Measurements from ENCODE around the gene CCDC24. TPM values are rescaled to one million over a fixed set of nuclear protein-coding genes. Genes with fewer than 3 reads are reported as not detected.

Gene CCDC24
- total and polyA plus RNA-seq, 3 donors from 2014 or later = 28.8 to 64.9 (median 31.3) TPM

DNA sequence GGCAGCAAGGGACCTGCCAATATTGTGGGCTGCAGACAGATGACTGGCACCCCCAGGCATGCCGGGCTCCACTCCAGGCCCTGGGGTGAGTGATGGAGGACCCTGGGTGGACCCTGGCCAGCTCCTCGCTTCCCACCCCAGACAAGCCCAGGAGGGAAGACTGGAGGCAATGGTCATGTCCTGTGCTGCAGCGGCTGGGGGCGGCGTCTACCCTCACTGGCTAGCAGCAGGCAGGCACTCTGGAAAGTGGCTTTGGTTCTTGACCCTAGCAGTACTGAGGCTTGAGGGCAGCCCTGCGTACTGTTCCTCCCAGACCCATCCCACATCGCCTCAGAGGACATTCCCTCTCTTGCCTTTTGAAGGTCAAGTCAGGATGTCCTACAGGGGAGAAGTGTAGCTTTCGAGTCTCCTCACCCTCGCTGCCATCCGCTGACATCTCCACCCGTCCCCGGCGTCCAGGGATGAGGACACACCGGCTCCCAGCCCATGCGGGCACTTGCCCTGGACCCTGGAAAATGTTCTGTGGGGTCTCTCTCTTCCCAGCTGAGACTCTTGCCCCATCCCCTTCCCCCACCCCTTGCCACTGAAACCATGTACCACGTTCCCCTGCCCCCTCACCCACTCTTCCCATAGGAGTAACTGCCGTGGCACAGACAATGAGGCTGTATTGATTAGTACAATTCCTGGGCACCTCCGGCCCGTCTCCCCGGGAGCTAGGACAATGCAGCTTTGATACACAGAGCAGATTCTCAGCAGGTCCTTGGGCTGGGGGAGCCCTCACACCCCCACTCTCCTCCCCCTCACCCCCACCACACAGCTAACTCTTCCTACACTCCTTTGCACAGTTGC, 24.9 kb downstream of the CCDC24 start:
- no peak for DNase-seq
- no peaks in the 10 kb centered on the region for H3K27me3 ChIP-seq
- no peaks in the 10 kb centered on the region for H3K9me3 ChIP-seq
- H3K4me3 ChIP-seq = no peak overlapping the region
- no peak for TF ChIP-seq POLR2A (IDR thresholded peaks at IDR 0.05)
- TF ChIP-seq, protein P1, sequence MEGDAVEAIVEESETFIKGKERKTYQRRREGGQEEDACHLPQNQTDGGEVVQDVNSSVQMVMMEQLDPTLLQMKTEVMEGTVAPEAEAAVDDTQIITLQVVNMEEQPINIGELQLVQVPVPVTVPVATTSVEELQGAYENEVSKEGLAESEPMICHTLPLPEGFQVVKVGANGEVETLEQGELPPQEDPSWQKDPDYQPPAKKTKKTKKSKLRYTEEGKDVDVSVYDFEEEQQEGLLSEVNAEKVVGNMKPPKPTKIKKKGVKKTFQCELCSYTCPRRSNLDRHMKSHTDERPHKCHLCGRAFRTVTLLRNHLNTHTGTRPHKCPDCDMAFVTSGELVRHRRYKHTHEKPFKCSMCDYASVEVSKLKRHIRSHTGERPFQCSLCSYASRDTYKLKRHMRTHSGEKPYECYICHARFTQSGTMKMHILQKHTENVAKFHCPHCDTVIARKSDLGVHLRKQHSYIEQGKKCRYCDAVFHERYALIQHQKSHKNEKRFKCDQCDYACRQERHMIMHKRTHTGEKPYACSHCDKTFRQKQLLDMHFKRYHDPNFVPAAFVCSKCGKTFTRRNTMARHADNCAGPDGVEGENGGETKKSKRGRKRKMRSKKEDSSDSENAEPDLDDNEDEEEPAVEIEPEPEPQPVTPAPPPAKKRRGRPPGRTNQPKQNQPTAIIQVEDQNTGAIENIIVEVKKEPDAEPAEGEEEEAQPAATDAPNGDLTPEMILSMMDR (IDR thresholded peaks at IDR 0.05) = no peak
- intact Hi-C loops (cut with DNase I; ENCODE audit: low total_unique reads) = no loop called here
- WGBS, 2 donors = 80 to 85% methylated on average over 12 to 20 of the region's 20 CpGs
- H3K36me3 ChIP-seq (ENCODE audit: low read depth, missing control alignments) = no peaks in the 10 kb centered on the region
- H3K27ac ChIP-seq = no peak overlapping the region
- H3K4me1 ChIP-seq = peaks cover 9% of the 10 kb centered on the region

DNA sequence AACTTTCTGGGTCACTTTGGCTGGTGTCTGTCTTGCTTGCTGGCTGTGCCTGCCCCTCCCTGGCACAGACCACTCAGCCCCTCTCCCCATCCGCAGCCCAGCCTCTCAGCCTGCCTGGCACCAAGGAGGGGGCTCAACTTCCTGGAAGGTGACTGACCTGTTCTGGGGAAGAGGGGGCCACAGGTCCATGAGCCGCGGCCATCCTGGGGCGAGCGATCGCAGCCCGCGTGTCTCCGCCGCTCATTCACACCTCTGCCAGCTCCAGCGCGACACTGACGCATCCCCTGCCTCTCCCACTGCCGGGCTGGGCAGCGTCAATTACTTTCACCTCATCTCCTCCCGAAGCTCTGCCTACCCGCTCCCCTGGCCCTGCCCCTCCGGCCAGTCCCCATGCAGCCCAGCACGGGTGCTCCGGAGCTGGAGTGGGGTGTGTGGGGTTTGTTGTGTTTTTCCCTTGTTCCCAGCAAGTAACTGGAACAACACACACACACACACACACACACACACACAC, 25.5 kb downstream of the CCDC24 start:
- TF ChIP-seq, protein P1 (IDR thresholded peaks at IDR 0.05) = no peak
- TF ChIP-seq POLR2A (IDR thresholded peaks at IDR 0.05) = no peak
- Histone ChIP-seq H3K27me3 (no peaks in the 10 kb centered on the region), H3K4me1 (peaks cover 9% of the 10 kb centered on the region), H3K36me3 (ENCODE audit: low read depth, missing control alignments) (no peaks in the 10 kb centered on the region), H3K27ac (no peak overlapping the region), H3K9me3 (no peaks in the 10 kb centered on the region), H3K4me3 (no peak overlapping the region)
- no peak for DNase-seq
- intact Hi-C loops (cut with DNase I; ENCODE audit: low total_unique reads) = no loop called here
- WGBS, 2 donors = 85 to 88% methylated on average over 19 to 20 of the region's 20 CpGs

DNA sequence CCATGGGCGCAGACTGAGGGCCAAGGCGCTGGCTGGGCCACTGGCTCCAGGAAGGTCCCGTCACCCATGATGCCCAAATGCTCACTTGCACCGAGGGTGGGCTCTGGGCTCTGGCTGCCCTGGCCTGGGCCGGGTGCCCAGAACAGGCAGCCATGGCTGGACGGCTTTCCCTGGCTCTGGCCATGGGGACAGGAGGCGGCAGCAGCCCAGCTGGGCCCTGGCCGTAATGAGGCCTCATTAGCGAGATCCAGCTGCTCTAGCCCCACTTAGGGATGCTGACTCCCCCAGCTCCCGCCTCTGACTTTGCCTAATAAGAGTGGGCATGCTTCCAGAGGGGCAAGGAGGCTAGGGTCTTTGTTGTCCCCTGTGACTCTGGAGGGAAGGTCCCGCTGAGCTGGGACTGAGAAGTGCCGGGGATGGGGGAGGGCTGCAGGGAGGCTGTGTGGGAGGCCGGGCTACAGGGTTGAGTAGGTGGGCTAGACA, 28.1 kb downstream of the CCDC24 start:
- WGBS, 2 donors = 84 to 92% methylated on average over 3 to 13 of the region's 13 CpGs
- DNase-seq = no peak
- peaks cover 9% of the 10 kb centered on the region for H3K4me1 ChIP-seq
- H3K27ac ChIP-seq = no peak overlapping the region
- intact Hi-C loops (cut with DNase I; ENCODE audit: low total_unique reads) = no loop called here
- H3K4me3 ChIP-seq = no peak overlapping the region
- no peaks in the 10 kb centered on the region for H3K27me3 ChIP-seq
- H3K9me3 ChIP-seq = no peaks in the 10 kb centered on the region
- no peaks in the 10 kb centered on the region for H3K36me3 ChIP-seq (ENCODE audit: low read depth, missing control alignments)
- TF ChIP-seq, protein P1 (IDR thresholded peaks at IDR 0.05) = no peak
- no peak for TF ChIP-seq POLR2A (IDR thresholded peaks at IDR 0.05)

DNA sequence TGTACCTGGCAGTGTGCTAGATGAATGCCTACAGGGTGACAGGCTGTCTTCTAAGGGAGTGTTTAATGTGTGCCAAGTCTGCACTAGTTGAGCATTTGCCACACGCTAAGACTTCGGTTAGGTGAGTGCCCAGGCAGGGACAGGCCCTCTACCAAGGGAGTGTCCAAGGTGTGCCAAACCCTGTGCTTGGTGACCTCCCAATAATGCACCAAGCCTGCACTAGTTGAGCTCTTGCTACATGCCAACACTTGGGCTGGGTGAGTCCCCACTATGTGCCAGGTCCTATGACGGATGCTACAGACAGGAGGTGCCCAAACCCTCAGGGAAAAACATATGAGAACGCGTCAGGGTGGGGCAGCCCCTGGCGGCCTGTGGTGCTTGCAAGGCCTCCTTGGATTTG, 29.1 kb downstream of the CCDC24 start:
- intact Hi-C loops (cut with DNase I; ENCODE audit: low total_unique reads) = no loop called here
- Histone ChIP-seq H3K36me3 (ENCODE audit: low read depth, missing control alignments) (no peaks in the 10 kb centered on the region), H3K27ac (no peak overlapping the region), H3K27me3 (no peaks in the 10 kb centered on the region), H3K4me3 (no peak overlapping the region), H3K4me1 (peaks cover 9% of the 10 kb centered on the region), H3K9me3 (no peaks in the 10 kb centered on the region)
- no peak for DNase-seq
- TF ChIP-seq POLR2A (IDR thresholded peaks at IDR 0.05) = no peak
- TF ChIP-seq, protein P1 (IDR thresholded peaks at IDR 0.05) = no peak
- WGBS, 2 donors = 77 to 90% methylated on average over 6 of the region's 6 CpGs
